Stimulated activated CD8-positive, alpha-beta memory T cell treated with anti-CD3 and anti-CD28 coated beads, Interleukin-2, amount 100 ng/mL, for 48 hours (primary cell): ENCODE results near the gene TMOD1.

Experiments used
- DNase-seq, 2 donors: peaks; one replicate each; pipeline ENCODE4 v3.0.0-alpha.2; 2020; ENCODE audit warnings: low read depth in 2 of 2

TMOD1 gene

DNA sequence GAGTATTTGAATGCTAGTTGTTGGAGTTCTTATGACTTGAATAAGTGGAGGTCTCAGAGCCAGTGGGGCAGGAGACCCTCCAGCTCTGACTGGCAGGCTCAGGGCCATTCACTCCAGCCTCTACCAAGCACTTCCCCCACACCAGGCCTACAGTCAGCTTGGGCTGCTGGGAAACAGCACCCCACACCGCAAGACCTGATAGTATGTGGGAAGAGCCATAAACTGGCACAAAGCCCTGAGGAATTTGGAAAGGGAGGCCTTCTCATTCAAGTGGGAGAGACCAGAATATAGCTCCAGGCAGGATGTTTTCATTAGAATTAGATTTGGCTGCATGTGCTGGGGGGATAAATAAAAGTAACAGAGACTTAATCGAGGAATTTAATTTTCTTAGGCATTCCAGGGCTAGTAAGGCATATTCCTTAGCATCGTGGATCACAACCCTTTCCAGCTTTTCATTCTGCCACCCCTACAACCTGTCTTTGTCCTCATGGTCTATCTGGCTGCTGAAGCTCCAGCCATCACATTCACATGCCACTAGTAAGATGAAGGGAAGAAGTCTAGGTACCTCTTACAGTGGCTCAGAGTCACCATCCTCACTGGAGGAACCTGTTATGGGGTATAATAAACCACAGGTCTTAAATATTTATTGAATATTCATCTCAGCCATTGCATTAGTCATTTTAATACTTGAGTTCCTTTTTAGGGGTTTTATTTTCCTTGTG, 47.5 kb downstream of the TMOD1 start:
- no peak for DNase-seq

DNA sequence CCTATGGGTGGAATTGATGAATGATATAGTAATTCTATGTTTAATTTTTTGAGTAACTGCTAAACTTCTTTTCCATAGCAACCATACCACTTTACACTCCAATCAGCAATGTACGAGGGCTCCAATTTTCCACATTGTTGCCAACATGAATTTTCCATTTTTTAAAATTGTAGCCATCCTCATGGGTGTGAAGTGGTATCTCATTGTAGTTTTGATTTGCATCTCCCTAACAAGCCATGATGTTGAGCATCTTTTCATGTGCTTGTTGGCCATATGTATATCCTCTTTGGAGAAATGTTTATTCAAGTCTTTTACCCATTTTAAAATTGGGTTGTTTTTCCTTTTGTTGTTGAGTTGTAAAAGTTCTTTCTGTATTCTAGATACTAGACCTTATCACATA, 48.9 kb downstream of the TMOD1 start:
- DNase-seq = no peak

GRCh38 chr9:97551308-97551707, 49.8 kb downstream of the TMOD1 start:
- no peak for DNase-seq

GRCh38 chr9:97553141-97553540, 51.7 kb downstream of the TMOD1 start:
- DNase-seq = no peak

DNA sequence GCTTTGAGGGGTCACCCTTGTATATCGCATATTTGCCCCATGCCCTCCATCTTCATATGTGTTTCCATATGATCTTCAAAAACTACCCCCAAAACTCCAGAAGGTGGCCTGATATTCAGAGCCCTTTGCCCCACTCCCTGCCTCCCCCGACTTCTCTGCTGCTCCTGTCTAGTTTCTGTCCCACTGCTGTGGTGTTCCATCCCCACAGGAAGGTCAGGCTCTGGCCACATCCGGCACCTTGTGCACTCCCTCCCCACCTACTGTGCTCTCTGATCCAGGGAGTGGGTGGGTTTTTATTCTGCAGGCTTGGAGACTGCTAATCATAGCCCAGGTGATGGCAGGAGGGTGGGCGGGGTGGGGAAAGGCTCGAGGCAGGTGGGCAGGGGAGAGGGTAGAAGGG, 52.4 kb downstream of the TMOD1 start:
- DNase-seq = no peak

DNA sequence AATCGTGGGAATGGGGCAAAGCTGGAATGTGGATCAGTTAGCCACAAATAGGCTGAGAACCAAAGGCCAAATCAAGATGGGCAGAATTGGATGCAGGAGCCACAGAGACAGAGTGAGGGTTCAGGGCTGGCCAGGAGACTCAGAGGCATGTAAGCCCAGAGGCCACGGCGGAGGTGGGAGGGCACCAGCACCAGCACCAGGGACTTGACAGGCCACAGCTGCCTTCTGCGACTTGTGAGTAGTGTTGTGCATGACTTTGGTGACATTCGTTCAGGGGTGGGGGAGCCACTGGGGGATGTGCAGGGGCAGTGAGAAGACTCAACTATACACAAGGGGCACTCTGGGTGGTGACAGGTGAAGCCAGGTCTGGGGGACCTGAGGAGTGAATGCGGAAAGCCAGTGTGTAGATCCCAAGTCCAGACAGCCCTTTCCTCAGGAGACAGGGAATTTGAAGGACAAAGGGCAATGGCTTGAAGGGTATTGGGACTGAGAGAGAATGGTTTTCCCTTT, 53.2 kb downstream of the TMOD1 start:
- no peak for DNase-seq

- no peak for DNase-seq
Observed at GRCh38 chr9:97555164-97555563, 53.7 kb downstream of the TMOD1 start.

- no peak for DNase-seq
Observed at GRCh38 chr9:97556036-97556720, 54.7 kb downstream of the TMOD1 start.

- no peak for DNase-seq
Observed at GRCh38 chr9:97556721-97557605, 55.5 kb downstream of the TMOD1 start.

DNA sequence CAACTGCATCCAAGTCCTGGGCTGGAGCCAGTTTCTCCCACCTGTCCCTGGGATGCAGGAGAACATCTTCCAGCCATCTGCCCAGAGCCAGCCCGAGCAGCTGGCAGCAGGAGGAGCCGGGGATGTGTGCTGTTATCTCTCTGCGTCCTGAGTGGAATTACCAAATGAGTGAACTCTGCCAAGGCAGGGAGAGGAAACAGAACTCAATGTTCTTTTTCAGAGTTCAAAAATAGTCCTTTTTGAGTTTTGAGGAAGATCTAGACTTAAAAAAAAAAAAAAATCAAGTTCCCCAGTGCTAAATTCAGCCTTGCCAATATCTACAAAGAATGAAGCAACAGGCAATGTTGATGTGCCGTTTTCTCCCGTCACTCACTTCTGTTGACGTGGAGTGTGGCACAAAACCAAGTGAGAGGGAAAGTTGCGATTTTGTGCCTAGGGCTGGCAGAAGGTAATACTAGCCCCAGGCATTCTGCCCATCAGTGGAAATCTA, 56.2 kb downstream of the TMOD1 start:
- DNase-seq = no peak

GRCh38 chr9:97558701-97559101, 57.2 kb downstream of the TMOD1 start:
- no peak for DNase-seq

DNA sequence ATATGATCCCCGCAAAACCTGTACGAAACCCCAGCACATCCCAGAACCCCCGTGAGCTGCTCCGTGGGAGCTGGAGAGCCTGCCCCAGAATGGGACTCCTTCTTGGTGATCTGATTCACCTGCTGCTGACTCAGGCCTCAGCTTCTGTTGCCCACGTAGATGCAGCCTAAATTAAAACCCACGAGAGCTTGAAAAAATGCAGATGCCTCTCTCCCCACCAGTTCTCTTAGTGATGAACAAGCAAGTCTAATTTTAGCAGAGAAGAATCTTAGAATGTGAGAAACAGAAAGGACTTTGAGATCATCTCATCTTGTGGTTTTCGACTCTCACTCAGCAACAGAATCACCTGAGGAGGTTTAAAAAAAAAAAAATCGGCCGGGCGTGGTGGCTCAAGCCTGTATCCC, 57.6 kb downstream of the TMOD1 start:
- DNase-seq = no peak

GRCh38 chr9:97560154-97560553, 58.7 kb downstream of the TMOD1 start:
- no peak for DNase-seq

GRCh38 chr9:97560851-97561250, 59.4 kb downstream of the TMOD1 start:
- no peak for DNase-seq

GRCh38 chr9:97561501-97561900, 60.0 kb downstream of the TMOD1 start:
- no peak for DNase-seq

DNA sequence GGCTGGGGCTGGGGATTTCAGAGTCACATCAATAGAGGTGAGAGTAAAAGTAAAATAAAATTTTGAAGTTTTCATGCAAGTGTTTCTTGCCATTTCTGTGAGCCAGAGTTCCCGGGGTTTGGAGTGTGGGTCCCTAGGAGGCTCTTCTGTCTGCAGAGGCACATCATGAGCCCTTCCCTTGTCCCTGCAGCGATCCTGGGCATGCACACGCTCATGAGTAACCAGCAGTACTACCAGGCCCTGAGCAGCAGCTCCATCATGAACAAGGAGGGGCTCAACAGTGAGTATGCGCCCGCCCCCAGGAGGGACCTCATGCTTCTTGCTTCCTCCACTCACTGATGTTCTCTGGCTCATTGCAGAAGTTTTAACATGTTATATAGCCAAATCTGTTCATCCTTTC, 61.1 kb downstream of the TMOD1 start:
- DNase-seq = no peak

DNA sequence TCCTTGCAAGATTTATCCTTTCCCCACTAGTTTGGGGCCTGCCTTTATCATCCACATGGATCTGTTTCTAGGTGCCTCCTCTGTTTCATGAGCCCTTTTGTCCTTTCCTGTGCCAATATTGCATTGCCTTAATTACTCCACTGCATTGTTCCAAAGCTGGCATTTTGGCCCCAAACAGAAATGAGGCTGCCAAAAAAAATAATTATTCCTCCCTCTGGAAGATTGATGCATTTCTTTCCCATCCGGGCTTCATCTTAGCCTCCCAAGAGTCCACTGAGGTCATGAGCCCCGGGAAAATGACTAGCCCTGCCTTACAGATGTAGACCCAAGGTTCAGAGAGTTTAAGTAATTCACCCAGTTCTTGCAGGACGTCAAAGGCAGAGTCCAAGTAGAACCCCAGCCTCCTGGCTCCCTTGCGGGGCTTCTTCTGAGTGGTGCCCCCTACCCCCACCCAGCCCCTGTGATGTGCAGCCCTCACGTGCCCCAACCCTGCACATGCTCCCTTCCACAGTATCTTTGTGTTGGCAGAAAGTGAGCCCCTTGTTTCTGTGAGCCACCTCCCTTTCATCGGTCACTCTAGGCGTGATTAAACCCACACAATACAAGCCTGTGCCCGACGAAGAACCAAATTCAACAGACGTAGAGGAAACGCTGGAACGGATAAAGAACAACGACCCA, 62.1 kb downstream of the TMOD1 start:
- no peak for DNase-seq

DNA sequence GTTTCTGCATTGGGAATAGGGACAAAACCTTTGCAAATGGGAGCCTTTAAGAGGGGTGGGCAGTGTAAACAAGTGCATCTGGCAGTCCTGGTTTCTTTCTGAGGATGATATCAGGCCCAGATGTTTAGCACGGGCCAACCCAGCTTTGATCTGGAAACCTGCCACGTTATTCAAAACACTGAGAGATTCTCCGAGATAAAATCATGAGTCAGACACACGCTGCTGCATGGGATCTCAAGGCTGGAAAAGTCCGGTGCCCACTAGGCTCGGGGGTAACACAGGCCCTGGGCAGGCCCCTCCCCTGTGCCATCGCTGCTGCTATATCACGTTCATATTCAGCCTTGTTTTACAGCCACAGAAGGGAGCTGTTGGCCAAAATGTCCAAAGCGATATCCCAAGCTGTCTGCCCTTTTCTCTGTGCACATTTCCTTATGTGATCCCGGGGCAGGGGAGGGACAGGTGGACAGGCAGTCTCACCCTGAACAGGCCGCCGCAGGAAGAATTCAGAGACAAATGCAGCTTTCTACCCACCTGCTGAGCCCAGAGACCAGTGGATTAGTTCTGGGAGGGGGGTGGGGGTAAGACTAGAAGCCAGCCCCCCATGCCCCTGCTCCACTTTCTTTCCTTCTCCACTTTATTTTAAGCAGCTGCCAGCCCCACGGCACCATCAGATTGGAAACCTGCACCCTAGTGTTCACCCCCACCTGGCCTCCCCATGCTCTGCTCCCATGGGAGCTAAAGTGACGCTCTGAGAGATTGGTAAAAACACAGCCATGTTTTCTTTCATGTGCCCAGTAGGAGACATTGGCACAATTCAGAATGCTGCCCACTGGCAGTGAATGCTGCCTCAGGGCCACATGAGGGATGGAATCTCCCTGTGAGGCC, 63.1 kb downstream of the TMOD1 start:
- no peak for DNase-seq

DNA sequence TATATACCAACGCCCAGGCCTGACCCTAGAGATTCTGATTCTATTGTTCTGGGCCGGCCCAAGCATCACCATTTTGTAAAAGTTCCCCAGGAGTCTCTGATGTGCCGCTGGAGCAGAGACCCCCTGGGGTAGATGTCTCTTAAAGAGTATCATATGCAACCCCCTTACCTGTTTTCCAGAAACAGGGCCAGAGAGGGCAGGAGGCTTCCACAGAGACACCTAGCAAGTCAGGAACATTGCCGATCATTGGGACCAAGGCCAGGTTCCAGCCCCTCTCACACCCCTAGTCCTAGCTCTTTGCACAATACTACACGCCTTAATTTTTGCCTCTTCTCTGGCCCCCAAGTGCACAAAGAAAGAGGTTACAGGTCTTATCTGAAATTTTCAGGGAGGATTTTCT, 63.8 kb downstream of the TMOD1 start:
- DNase-seq = no peak

DNA sequence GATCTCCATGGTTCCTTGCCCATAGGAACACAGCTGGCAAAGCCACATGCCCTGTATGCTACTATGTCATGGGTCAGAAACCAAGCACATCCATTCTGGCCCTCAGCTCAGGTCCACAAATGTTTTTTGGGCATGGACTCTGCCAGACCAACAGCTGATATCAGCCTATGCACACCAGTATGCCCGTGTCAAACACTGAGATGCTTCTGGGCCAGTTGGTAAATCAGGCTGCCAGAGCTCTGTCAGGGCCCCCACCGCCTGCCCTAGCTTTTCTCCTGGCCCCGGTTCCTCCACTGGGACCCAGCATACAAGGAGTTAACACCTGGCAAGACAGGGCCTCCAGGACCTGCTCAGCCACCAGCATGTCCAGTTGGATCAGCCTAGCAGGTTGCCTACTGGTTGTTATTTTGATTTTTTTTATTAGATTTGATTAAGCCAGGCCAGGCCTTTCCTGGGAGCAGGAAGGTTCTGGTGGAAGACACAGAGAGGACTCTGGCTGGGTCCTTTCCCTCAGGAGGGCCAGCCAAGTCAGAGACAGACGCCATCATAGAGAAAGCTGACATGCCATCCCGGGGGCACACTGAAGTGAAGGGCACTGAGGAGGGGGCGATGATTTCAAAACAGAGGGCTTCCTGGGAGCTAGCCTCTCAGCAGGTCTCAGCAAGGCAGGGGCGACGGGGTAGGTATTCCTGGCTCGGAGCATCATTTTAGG, 65.9 kb downstream of the TMOD1 start:
- DNase-seq = no peak
